HepG2 (cell line): ENCODE measurements around the gene DDRGK1. TPM values are rescaled to one million over a fixed set of nuclear protein-coding genes. Genes with fewer than 3 reads are reported as not detected.
A peak's percentile ranks its signal among the peaks of the same experiment; 100 is the strongest.

Source experiments
- FOXP1 ChIP-seq, 2 experiments: fragments of 450-650 bp in 1 of 2; IDR thresholded peaks; 2 replicates each; pipeline ENCODE4 v1.6.1; 2017 to 2018; ENCODE audit warnings: antibody characterized with exemption in 1 of 2
- FOXP4 ChIP-seq: sonication (generic); formaldehyde crosslinking; IDR thresholded peaks from 2 replicates; pipeline ENCODE4 v1.4.0; 2020; ENCODE audit warnings: missing genetic modification reagents
- HIC2 ChIP-seq: sonication (generic); formaldehyde crosslinking; IDR thresholded peaks from 2 replicates; pipeline ENCODE4 v1.9.0; 2022; ENCODE audit warnings: low read depth, missing genetic modification reagents
- HNF4G ChIP-seq, 2 experiments: sonication (generic) in 1 of 2; formaldehyde crosslinking in 1 of 2; IDR thresholded peaks; 2 replicates each; pipeline versions ENCODE4 v1.4.0 to v1.6.1; 2011 to 2020; ENCODE audit warnings: borderline replicate concordance in 2 of 2, low read depth in 2 of 2, mild to moderate bottlenecking in 2 of 2, low read length in 1 of 2, missing genetic modification reagents in 1 of 2, moderate library complexity in 1 of 2
- KLF16 ChIP-seq, 2 experiments: sonication (generic) in 1 of 2; formaldehyde crosslinking in 1 of 2; IDR thresholded peaks; 2 replicates each; pipeline versions ENCODE4 v1.6.1 to v1.8.0; 2016 to 2023; ENCODE audit warnings: missing genetic modification reagents in 2 of 2, missing compliant biosample characterization in 1 of 2
- MAFK ChIP-seq, 2 experiments: IDR thresholded peaks in 1 of 2; conservative IDR thresholded peaks in 1 of 2; 2 replicates each; pipeline ENCODE4 v1.6.1; 2011; ENCODE audit warnings: improper control_type of control experiment in 2 of 2, low read length in 2 of 2
- MIXL1 ChIP-seq: IDR thresholded peaks from 2 replicates; pipeline ENCODE4 v1.6.1; 2016
- PHF21A ChIP-seq: sonication (generic); formaldehyde crosslinking; IDR thresholded peaks from 2 replicates; pipeline ENCODE4 v1.5.0; 2020; ENCODE audit warnings: mild to moderate bottlenecking, missing genetic modification reagents
- PHF5A ChIP-seq: IDR thresholded peaks from one replicate; pipeline ENCODE4 v1.6.1; 2018; ENCODE audit warnings: low read depth, missing genetic modification reagents; ENCODE audit not compliant: unreplicated experiment
- RARA ChIP-seq: IDR thresholded peaks from 2 replicates; pipeline ENCODE4 v1.6.1; 2016; ENCODE audit warnings: missing genetic modification reagents, missing compliant biosample characterization
- RBM39 ChIP-seq: fragments of 200-400 bp; formaldehyde crosslinking; IDR thresholded peaks from one replicate; pipeline ENCODE4 v1.6.1; 2018; ENCODE audit warnings: antibody characterized with exemption, mild to moderate bottlenecking, low read depth, low read length; ENCODE audit not compliant: poor library complexity, severe bottlenecking
- SPEN ChIP-seq: sonication (generic); formaldehyde crosslinking; IDR thresholded peaks from 2 replicates; pipeline ENCODE4 v1.5.1; 2020; ENCODE audit warnings: low read depth, mild to moderate bottlenecking, missing genetic modification reagents
- SRF ChIP-seq: IDR thresholded peaks from 2 replicates; pipeline ENCODE4 v1.6.1; 2011; ENCODE audit warnings: mild to moderate bottlenecking, low read depth, low read length, moderate library complexity
- ZBTB38 ChIP-seq: sonication (generic); formaldehyde crosslinking; IDR thresholded peaks from 2 replicates; pipeline ENCODE4 v1.5.1; 2020; ENCODE audit warnings: mild to moderate bottlenecking, missing genetic modification reagents
- ZBTB43 ChIP-seq: sonication (generic); formaldehyde crosslinking; conservative IDR thresholded peaks from 2 replicates; pipeline ENCODE4 v1.4.0; 2020; ENCODE audit warnings: missing genetic modification reagents
- ZNF234 ChIP-seq: sonication (generic); formaldehyde crosslinking; conservative IDR thresholded peaks from 2 replicates; pipeline ENCODE4 v1.5.1; 2020; ENCODE audit warnings: mild to moderate bottlenecking, missing genetic modification reagents
- ZNF33B ChIP-seq: sonication (generic); formaldehyde crosslinking; IDR thresholded peaks from 2 replicates; pipeline ENCODE4 v1.5.1; 2020; ENCODE audit warnings: mild to moderate bottlenecking, missing genetic modification reagents
- ZNF570 ChIP-seq: sonication (generic); formaldehyde crosslinking; IDR thresholded peaks from 2 replicates; pipeline ENCODE4 v1.4.0; 2020; ENCODE audit warnings: mild to moderate bottlenecking, missing genetic modification reagents, borderline replicate concordance
- ZNF670 ChIP-seq: sonication (generic); formaldehyde crosslinking; IDR thresholded peaks from 2 replicates; pipeline ENCODE4 v1.8.0; 2022; ENCODE audit warnings: mild to moderate bottlenecking, missing genetic modification reagents, borderline replicate concordance
- ZNF75D ChIP-seq: sonication (generic); formaldehyde crosslinking; IDR thresholded peaks from 2 replicates; pipeline ENCODE4 v1.8.1; 2023; ENCODE audit warnings: missing genetic modification reagents, mild to moderate bottlenecking, borderline replicate concordance
- ZNF776 ChIP-seq: sonication (generic); formaldehyde crosslinking; IDR thresholded peaks from 2 replicates; pipeline ENCODE4 v1.4.0; 2020; ENCODE audit warnings: mild to moderate bottlenecking, missing genetic modification reagents
- ZNF841 ChIP-seq: sonication (generic); formaldehyde crosslinking; IDR thresholded peaks from 2 replicates; pipeline ENCODE4 v1.8.1; 2023; ENCODE audit warnings: missing genetic modification reagents, borderline replicate concordance
- ZSCAN20 ChIP-seq: sonication (generic); formaldehyde crosslinking; IDR thresholded peaks from 2 replicates; pipeline ENCODE4 v1.4.0; 2020; ENCODE audit warnings: missing genetic modification reagents, mild to moderate bottlenecking, borderline replicate concordance
- polyA plus RNA-seq, 8 experiments: library from polyadenylated mRNA; depleted of rRNA in 3 of 8; stranded (reverse) in 7 of 8; unstranded in 1 of 8; fragments of >200 nt; fragmentation: Illumina TruSeq in 4 of 8; extraction: Trizol in 4 of 8; gene quantifications; 2 replicates each; pipeline versions ENCODE4 v1.2.1 to v1.2.3, GENCODE V29; 2011 to 2016; ENCODE audit warnings: low read depth in 4 of 8, missing spikeins in 1 of 8, mixed read lengths in 1 of 8; ENCODE audit not compliant: insufficient read depth in 1 of 8
- total RNA-seq, 5 experiments: library from RNA; depleted of rRNA; stranded (reverse); fragments of >200 nt; fragmentation: Illumina TruSeq; extraction: Trizol; gene quantifications; 2 replicates each; pipeline ENCODE4 v1.2.3, GENCODE V29; 2016; ENCODE audit warnings: low read depth in 1 of 5

The DDRGK1 gene
- total and polyA plus RNA-seq, 2 of the 13 experiments (the other 11 are each of a cell fraction or from before 2014, with no cell fraction given), result 96.7 to 149 TPM

GRCh38 chr20:3231889-3232588, 27.6 kb upstream of the DDRGK1 start (continued):
- TF ChIP-seq KLF16 (CRISPR knock-in tag; IDR thresholded peaks at IDR 0.05) (no peak), PHF5A (peak; percentile 91), FOXP4 (peak; percentile 87), RARA (peak; percentile 96), ZBTB43 (CRISPR knock-in tag) (peak; percentile 70), HNF4G (IDR thresholded peaks at IDR 0.05; ENCODE audit: borderline replicate concordance, low read depth, low read length) (peak; percentile 92), HNF4G (CRISPR knock-in tag; IDR thresholded peaks at IDR 0.05; ENCODE audit: borderline replicate concordance, low read depth) (peak; percentile 89; the same call in 1 of the 2 replicates), MAFK (conservative IDR thresholded peaks at IDR 0.05 in 1 of 2, IDR thresholded peaks at IDR 0.05 in 1 of 2; ENCODE audit: low read length in 2 of 2) (peak in 1 of 2 experiments; percentile 14; a peak in 1 of 4 replicates), ZBTB38 (peak; percentile 99), ZNF234 (CRISPR knock-in tag) (no peak), ZNF33B (CRISPR knock-in tag) (no peak; the same call in 1 of the 2 replicates), ZNF570 (CRISPR knock-in tag) (no peak), SPEN (peak; percentile 85; the same call in 1 of the 2 replicates), ZSCAN20 (CRISPR knock-in tag) (no peak), ZNF75D (no peak), MIXL1 (CRISPR knock-in tag) (peak; percentile 91), HIC2 (peak; percentile 99), RBM39 (peak; percentile 6), ZNF670 (CRISPR knock-in tag) (peak; percentile 88; the same call in 1 of the 2 replicates), ZNF841 (CRISPR knock-in tag) (no peak), PHF21A (CRISPR knock-in tag) (peak; percentile 97), ZNF776 (no peak), SRF (no peak), FOXP1 (IDR thresholded peaks at IDR 0.05) (no peak), FOXP1 (CRISPR knock-in tag; IDR thresholded peaks at IDR 0.05) (peak; percentile 36; the same call in 1 of the 2 replicates)
